Measurements from ENCODE around the gene USP25. TPM values are rescaled to one million over a fixed set of nuclear protein-coding genes. Genes with fewer than 3 reads are reported as not detected.

USP25 gene
- total RNA-seq, 6 experiments from 2014 or later, result 14.7 to 22.7 (median 18.7) TPM

- H3K27me3 ChIP-seq, result no peaks in the 10 kb centered on the region
- H3K4me1 ChIP-seq, result no peaks in the 10 kb centered on the region
- ATAC-seq (no peak), DNase-seq (no peak)
- TF ChIP-seq CTCF (IDR thresholded peaks at IDR 0.05) (no peak), POLR2A (IDR thresholded peaks at IDR 0.05) (no peak)
- intact Hi-C loops (cut with DNase I), result no loop called here
- no peak overlapping the region for H3K4me3 ChIP-seq
- H3K27ac ChIP-seq, result no peak overlapping the region
- no peaks in the 10 kb centered on the region for H3K9me3 ChIP-seq
- 100% methylated on average over 1 of the region's 1 CpG for WGBS (ENCODE audit: insufficient coverage, low coverage, low lambda C conversion rate, missing lambda C conversion rate)
- no peaks in the 10 kb centered on the region for H3K36me3 ChIP-seq
These were observed 34.5 kb upstream of the USP25 start for GRCh38 chr21:15695241-15695640.

- WGBS (ENCODE audit: insufficient coverage, low coverage, low lambda C conversion rate, missing lambda C conversion rate), result 36% methylated on average over 1 of the region's 1 CpG
- Histone ChIP-seq H3K9me3 (no peaks in the 10 kb centered on the region), H3K27ac (no peak overlapping the region), H3K36me3 (no peaks in the 10 kb centered on the region), H3K4me1 (no peaks in the 10 kb centered on the region), H3K27me3 (no peaks in the 10 kb centered on the region), H3K4me3 (no peak overlapping the region)
- TF ChIP-seq POLR2A (IDR thresholded peaks at IDR 0.05) (no peak), CTCF (IDR thresholded peaks at IDR 0.05) (no peak)
- ATAC-seq (no peak), DNase-seq (no peak)
- intact Hi-C loops (cut with DNase I), result no loop called here
These were observed 28.0 kb upstream of the USP25 start for GRCh38 chr21:15701830-15702229.

- H3K36me3 ChIP-seq, result no peaks in the 10 kb centered on the region
- H3K4me1 ChIP-seq, result no peaks in the 10 kb centered on the region
- TF ChIP-seq CTCF (IDR thresholded peaks at IDR 0.05), result no peak
- no peak for TF ChIP-seq POLR2A (IDR thresholded peaks at IDR 0.05)
- no peaks in the 10 kb centered on the region for H3K27me3 ChIP-seq
- ATAC-seq (no peak), DNase-seq (no peak)
- H3K27ac ChIP-seq, result no peak overlapping the region
- no peaks in the 10 kb centered on the region for H3K9me3 ChIP-seq
- 80% methylated on average over 2 of the region's 2 CpGs for WGBS (ENCODE audit: insufficient coverage, low coverage, low lambda C conversion rate, missing lambda C conversion rate)
- no peak overlapping the region for H3K4me3 ChIP-seq
- intact Hi-C loops (cut with DNase I), result no loop called here
These were observed 25.9 kb upstream of the USP25 start for GRCh38 chr21:15703932-15704331.

- H3K9me3 ChIP-seq, result no peaks in the 10 kb centered on the region
- intact Hi-C loops (cut with DNase I), result no loop called here
- no peak for TF ChIP-seq CTCF (IDR thresholded peaks at IDR 0.05)
- no peak for TF ChIP-seq POLR2A (IDR thresholded peaks at IDR 0.05)
- 76% methylated on average over 3 of the region's 3 CpGs for WGBS (ENCODE audit: insufficient coverage, low coverage, low lambda C conversion rate, missing lambda C conversion rate)
- no peaks in the 10 kb centered on the region for H3K4me1 ChIP-seq
- H3K27me3 ChIP-seq, result no peaks in the 10 kb centered on the region
- no peak overlapping the region for H3K27ac ChIP-seq
- ATAC-seq, result no peak
- DNase-seq, result no peak
- no peaks in the 10 kb centered on the region for H3K36me3 ChIP-seq
- no peak overlapping the region for H3K4me3 ChIP-seq
These were observed 23.1 kb upstream of the USP25 start for GRCh38 chr21:15706696-15707095.

GRCh38 chr21:15713412-15713811, 16.4 kb upstream of the USP25 start:
- Histone ChIP-seq H3K36me3 (no peaks in the 10 kb centered on the region), H3K4me1 (peaks cover 0 to 4% (median 0%) of the 10 kb centered on the region in 4 donors), H3K9me3 (peaks cover 0 to 2% (median 0%) of the 10 kb centered on the region in 4 donors), H3K27me3 (no peaks in the 10 kb centered on the region), H3K27ac (no peak overlapping the region), H3K4me3 (no peak overlapping the region)
- no peak for TF ChIP-seq CTCF (IDR thresholded peaks at IDR 0.05)
- no peak for TF ChIP-seq POLR2A (IDR thresholded peaks at IDR 0.05)
- ATAC-seq (no peak), DNase-seq (no peak)
- WGBS (ENCODE audit: insufficient coverage, low coverage, low lambda C conversion rate, missing lambda C conversion rate), result 92% methylated on average over 1 of the region's 1 CpG
- intact Hi-C loops (cut with DNase I), result no loop called here
